ENCODE results near the gene KANTR. TPM values are rescaled to one million over a fixed set of nuclear protein-coding genes. Genes with fewer than 3 reads are reported as not detected.

Gene KANTR
- polyA plus RNA-seq, 3 donors: 0.32 to 4.3 (median 0.44) TPM

- Histone ChIP-seq H3K4me1 (ENCODE audit: control insufficient read depth in 1 of 2, insufficient read depth in 2 of 2, low read length in 2 of 2) (peaks cover 18 to 23% of the 10 kb centered on the region in 2 donors), H3K9ac (ENCODE audit: insufficient read depth, low read length, poor library complexity, severe bottlenecking) (peak overlapping the region; percentile 65), H3K4me2 (replicated peaks; ENCODE audit: extremely low read depth, low read length, poor library complexity, severe bottlenecking) (peak overlapping the region; percentile 71), H3K27ac (ENCODE audit: low read depth in 1 of 2, low read length in 2 of 2) (peak overlapping the region; percentile 67 to 75), H3K36me3 (replicated peaks in 1 of 2; ENCODE audit: control insufficient read depth in 1 of 2, insufficient read depth in 2 of 2, low read length in 2 of 2) (no peaks in the 10 kb centered on the region), H3K4me3 (replicated peaks in 1 of 3; ENCODE audit: low read depth in 2 of 3, low read length in 3 of 3) (peak overlapping the region; percentile 43 to 80 (median 70)), H2AFZ (ENCODE audit: insufficient read depth, low read depth, low read length, poor library complexity, severe bottlenecking) (peak overlapping the region; percentile 83), H3K27me3 (ENCODE audit: control insufficient read depth in 2 of 2, insufficient read depth in 2 of 2, low read length in 2 of 2) (no peaks in the 10 kb centered on the region), H4K20me1 (ENCODE audit: insufficient read depth, low read length) (no peaks in the 10 kb centered on the region), H3K9me3 (replicated peaks in 1 of 2; ENCODE audit: control insufficient read depth in 1 of 2, insufficient read depth in 1 of 2, low read length in 2 of 2) (no peaks in the 10 kb centered on the region), H3K79me2 (ENCODE audit: insufficient read depth, low read length) (no peaks in the 10 kb centered on the region)
- no peaks in the 10 kb centered on the region for H3K36me3 Mint-ChIP-seq
- H3K27ac Mint-ChIP-seq: peak overlapping the region; percentile 79 to 94 (median 89)
- intact Hi-C loops (cut with micrococcal nuclease): loop anchor here in 1 of 2 donors (2.0 to 10.0 kb wide), 2 partner anchors 20 to 132 kb away; partner anchors contain the start of gene KDM5C
- H3K27me3 Mint-ChIP-seq (ENCODE audit: low read depth in 3 of 3): peaks cover 9 to 21% (median 9%) of the 10 kb centered on the region in 3 donors
- peaks cover 23% of the 10 kb centered on the region for H3K4me1 Mint-ChIP-seq
- no CpG with 5 or more reads among the region's 16 CpGs for WGBS (ENCODE audit: insufficient coverage)
- peaks cover 0 to 6% (median 0%) of the 10 kb centered on the region in 7 donors for H3K9me3 Mint-ChIP-seq
- DNase-seq: peak; percentile 58 to 68 (median 62)
- H3K4me3 Mint-ChIP-seq: peak overlapping the region; percentile 82 to 90
- peak; percentile 58 for TF ChIP-seq CTCF (IDR thresholded peaks at IDR 0.05)
Observed at GRCh38 chrX:53093177-53093655, 726 bp upstream of the KANTR start.

GRCh38 chrX:53094582-53094905 is 602 bp downstream of the KANTR start:
- peak overlapping the region; percentile 83 for H2AFZ ChIP-seq (ENCODE audit: insufficient read depth, low read depth, low read length, poor library complexity, severe bottlenecking)
- no peaks in the 10 kb centered on the region for H3K79me2 ChIP-seq (ENCODE audit: insufficient read depth, low read length)
- H3K36me3 ChIP-seq (replicated peaks in 1 of 2; ENCODE audit: control insufficient read depth in 1 of 2, insufficient read depth in 2 of 2, low read length in 2 of 2): no peaks in the 10 kb centered on the region
- H3K27me3 ChIP-seq (ENCODE audit: control insufficient read depth in 2 of 2, insufficient read depth in 2 of 2, low read length in 2 of 2): no peaks in the 10 kb centered on the region
- peak overlapping the region; percentile 67 to 75 for H3K27ac ChIP-seq (ENCODE audit: low read depth in 1 of 2, low read length in 2 of 2)
- H4K20me1 ChIP-seq (ENCODE audit: insufficient read depth, low read length): no peaks in the 10 kb centered on the region
- Mint-ChIP-seq H3K4me1 (peaks cover 11% of the 10 kb centered on the region), H3K9me3 (peaks cover 0 to 3% (median 0%) of the 10 kb centered on the region in 7 donors), H3K27ac (peak overlapping the region in 5 of 7 donors; percentile 37 to 94 (median 89)), H3K4me3 (peak overlapping the region; percentile 82 to 90), H3K36me3 (peaks cover 3% of the 10 kb centered on the region in 2 donors), H3K27me3 (ENCODE audit: low read depth in 3 of 3) (peaks cover 2 to 13% (median 3%) of the 10 kb centered on the region in 3 donors)
- WGBS (ENCODE audit: insufficient coverage): no CpG with 5 or more reads among the region's 5 CpGs
- H3K9ac ChIP-seq (ENCODE audit: insufficient read depth, low read length, poor library complexity, severe bottlenecking): peak overlapping the region; percentile 65
- no peak for DNase-seq
- peak overlapping the region; percentile 70 to 80 (median 78) for H3K4me3 ChIP-seq (replicated peaks in 1 of 3; ENCODE audit: low read depth in 2 of 3, low read length in 3 of 3)
- H3K4me2 ChIP-seq (replicated peaks; ENCODE audit: extremely low read depth, low read length, poor library complexity, severe bottlenecking): peak overlapping the region; percentile 71
- intact Hi-C loops (cut with micrococcal nuclease): loop anchor here in 1 of 2 donors (10.0 kb wide), 1 partner anchor 130 kb away; the partner anchor contains the start of gene KDM5C
- TF ChIP-seq CTCF (IDR thresholded peaks at IDR 0.05): no peak
- H3K4me1 ChIP-seq (ENCODE audit: control insufficient read depth in 1 of 2, insufficient read depth in 2 of 2, low read length in 2 of 2): peaks cover 9 to 14% of the 10 kb centered on the region in 2 donors
- H3K9me3 ChIP-seq (replicated peaks in 1 of 2; ENCODE audit: control insufficient read depth in 1 of 2, insufficient read depth in 1 of 2, low read length in 2 of 2): no peaks in the 10 kb centered on the region
